ENCODE results near the gene KCNAB1. TPM values are rescaled to one million over a fixed set of nuclear protein-coding genes. Genes with fewer than 3 reads are reported as not detected.
A peak's percentile ranks its signal among the peaks of the same experiment; 100 is the strongest.

Gene KCNAB1
- total RNA-seq, 3 donors from 2014 or later = 0.65 to 13.5 (median 1.2) TPM

DNA sequence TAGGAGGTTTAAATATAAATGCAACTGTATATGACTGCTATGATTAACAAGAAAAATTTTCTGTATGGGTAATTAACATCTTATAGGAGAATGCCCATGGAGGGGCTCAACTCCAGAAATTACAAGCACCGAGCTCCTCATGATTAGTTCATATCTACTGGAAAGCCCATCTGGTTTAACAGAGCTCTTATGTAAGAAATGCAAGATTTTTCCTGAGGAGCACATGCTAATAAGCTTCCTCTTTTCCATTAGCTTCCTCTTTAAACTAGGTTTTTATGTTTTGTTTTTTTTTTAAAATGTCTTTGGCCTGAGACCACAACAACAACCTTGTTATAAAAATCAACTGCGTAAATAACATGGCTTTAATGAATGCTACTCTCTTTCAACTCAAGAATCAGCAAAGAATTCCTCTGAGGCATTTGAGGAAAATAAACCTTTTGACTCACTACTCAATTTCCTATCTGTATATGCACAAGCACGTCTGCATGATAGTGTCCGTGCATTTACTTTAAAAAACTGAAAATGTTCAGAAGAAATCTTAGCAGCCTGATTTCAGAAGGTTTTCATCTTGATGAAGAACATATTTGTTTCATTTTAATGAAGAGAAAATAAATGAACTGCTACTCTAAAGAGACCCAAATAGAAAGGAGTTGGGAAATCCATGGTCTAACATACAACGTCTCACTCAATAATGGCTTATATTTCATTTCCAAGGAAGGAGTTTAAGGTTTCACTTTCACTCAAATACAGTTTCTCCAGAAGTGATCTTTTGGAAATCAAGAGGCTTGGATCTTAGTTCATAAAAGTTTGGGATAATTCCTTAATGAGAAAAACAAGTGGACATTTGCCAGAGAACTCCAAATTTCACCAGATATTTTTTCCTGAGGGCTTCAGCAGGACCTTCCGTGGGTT lies 180.8 kb downstream of the KCNAB1 start:
- TF ChIP-seq, protein P1, sequence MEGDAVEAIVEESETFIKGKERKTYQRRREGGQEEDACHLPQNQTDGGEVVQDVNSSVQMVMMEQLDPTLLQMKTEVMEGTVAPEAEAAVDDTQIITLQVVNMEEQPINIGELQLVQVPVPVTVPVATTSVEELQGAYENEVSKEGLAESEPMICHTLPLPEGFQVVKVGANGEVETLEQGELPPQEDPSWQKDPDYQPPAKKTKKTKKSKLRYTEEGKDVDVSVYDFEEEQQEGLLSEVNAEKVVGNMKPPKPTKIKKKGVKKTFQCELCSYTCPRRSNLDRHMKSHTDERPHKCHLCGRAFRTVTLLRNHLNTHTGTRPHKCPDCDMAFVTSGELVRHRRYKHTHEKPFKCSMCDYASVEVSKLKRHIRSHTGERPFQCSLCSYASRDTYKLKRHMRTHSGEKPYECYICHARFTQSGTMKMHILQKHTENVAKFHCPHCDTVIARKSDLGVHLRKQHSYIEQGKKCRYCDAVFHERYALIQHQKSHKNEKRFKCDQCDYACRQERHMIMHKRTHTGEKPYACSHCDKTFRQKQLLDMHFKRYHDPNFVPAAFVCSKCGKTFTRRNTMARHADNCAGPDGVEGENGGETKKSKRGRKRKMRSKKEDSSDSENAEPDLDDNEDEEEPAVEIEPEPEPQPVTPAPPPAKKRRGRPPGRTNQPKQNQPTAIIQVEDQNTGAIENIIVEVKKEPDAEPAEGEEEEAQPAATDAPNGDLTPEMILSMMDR (IDR thresholded peaks at IDR 0.05) = no peak
- Histone ChIP-seq H3K4me3 (no peak overlapping the region), H3K9me3 (no peaks in the 10 kb centered on the region), H3K4me1 (ENCODE audit: low read depth) (no peaks in the 10 kb centered on the region), H3K36me3 (ENCODE audit: low read depth) (no peaks in the 10 kb centered on the region)
- intact Hi-C loops (cut with DNase I, micrococcal nuclease) = no loop called here
- DNase-seq (no peak), ATAC-seq (no peak)

DNA sequence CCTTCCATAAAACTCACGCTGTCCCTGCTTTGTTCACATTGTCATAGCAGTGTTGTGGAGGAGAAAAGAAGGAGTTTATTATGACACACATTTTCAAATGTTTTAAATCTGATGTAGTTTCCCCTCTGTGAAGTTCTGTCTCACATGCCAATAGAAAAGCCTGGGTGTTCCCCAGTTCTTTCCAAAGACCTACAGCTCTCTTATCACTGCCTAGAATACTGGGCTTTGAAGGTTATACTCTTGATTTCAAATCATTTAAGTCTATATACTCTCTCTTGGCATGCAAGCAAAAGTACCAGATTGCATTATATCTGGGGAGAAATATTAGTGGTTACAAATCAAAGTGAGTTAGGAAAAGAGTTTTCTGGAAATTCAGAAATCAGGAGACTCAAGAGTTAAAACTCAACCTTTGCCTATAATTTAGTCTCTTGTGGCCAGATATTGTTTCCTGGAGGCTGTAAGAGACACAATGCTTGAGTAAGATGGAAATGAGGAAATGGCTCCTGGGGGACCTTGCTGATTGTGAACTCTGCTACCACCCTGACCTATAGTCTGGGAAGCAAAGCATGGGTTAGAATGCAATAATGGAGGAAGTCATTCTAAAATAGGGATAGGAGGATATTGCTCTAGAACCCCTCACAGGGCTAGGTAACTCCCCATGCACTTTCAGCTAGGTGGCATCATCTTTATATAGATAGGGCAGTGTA lies 182.8 kb downstream of the KCNAB1 start:
- TF ChIP-seq, protein P1 (IDR thresholded peaks at IDR 0.05) = no peak
- Histone ChIP-seq H3K4me1 (ENCODE audit: low read depth) (no peaks in the 10 kb centered on the region), H3K4me3 (no peak overlapping the region), H3K36me3 (ENCODE audit: low read depth) (no peaks in the 10 kb centered on the region), H3K9me3 (no peaks in the 10 kb centered on the region)
- intact Hi-C loops (cut with DNase I, micrococcal nuclease) = no loop called here
- no peak for ATAC-seq
- no peak for DNase-seq

DNA sequence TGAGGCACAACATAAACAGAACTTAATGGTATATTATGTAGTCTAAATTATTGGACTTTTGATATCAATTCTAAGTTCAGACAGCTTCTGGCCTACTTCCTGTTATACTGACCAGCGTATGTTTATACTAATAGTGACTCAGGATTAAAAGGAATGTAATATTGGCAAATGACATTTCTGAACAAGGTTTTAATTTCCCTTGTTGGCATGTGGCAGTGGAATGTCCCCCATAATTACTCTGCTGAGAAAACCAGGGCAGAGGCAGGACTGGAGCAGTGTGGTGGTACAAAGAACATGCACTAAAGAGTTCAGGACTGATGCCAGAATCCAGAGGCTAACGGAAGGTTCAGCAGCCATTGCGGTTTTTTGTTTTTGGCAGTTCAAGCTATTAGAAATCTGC lies 184.0 kb downstream of the KCNAB1 start:
- no peak for DNase-seq
- H3K4me1 ChIP-seq (ENCODE audit: low read depth) = no peaks in the 10 kb centered on the region
- no peaks in the 10 kb centered on the region for H3K36me3 ChIP-seq (ENCODE audit: low read depth)
- no peak overlapping the region for H3K4me3 ChIP-seq
- TF ChIP-seq, protein P1 (IDR thresholded peaks at IDR 0.05) = no peak
- ATAC-seq = no peak
- intact Hi-C loops (cut with DNase I, micrococcal nuclease) = no loop called here
- H3K9me3 ChIP-seq = no peaks in the 10 kb centered on the region

DNA sequence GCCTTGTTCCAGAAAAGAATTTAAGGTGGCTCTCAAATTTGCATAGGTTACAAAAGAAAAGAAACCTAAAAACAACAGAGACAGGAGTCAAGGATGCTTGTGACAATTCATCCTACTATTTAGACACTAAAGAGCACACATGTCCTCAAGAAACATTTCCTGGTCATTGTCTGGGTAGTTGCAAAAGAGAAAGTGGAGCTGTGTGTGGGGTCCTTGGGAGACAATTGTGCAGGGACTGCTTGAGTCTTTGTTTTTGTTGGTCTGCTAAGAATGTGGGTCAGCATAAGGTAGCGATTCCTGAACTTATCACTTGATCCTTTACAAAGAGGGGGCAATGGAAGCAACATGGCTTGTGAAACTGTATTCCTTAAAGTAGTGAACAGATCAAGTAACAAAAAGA lies 185.3 kb downstream of the KCNAB1 start:
- H3K4me3 ChIP-seq = no peak overlapping the region

DNA sequence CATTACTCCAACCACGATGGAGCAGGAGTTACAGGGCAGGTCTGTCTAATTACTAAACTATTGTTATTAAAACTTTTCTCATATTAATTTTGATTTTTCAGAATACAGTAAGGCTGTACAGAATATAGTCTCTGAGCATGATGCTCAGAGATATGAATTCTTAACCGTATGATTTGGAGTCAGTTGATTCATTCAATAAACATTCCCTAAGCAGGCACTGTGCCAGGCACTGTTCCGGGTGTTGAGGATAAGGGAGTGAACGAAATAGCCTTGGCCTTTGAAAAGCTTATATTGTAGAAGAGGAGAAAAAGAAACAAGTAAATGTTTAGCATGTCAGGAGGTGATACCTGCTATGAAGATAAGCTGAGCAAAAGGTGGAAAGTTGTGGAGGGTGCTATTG lies 187.3 kb downstream of the KCNAB1 start:
- peak; percentile 47 for ATAC-seq
- DNase-seq = peak in 2 of 3 donors; percentile 44 to 55
- TF ChIP-seq, protein P1 (IDR thresholded peaks at IDR 0.05) = no peak
- intact Hi-C loops (cut with DNase I, micrococcal nuclease) = no loop called here
- Histone ChIP-seq H3K36me3 (ENCODE audit: low read depth) (no peaks in the 10 kb centered on the region), H3K4me1 (ENCODE audit: low read depth) (no peaks in the 10 kb centered on the region), H3K4me3 (no peak overlapping the region), H3K9me3 (no peaks in the 10 kb centered on the region)

More for the DNA sequence above, 185.3 kb downstream of the KCNAB1 start:
- Histone ChIP-seq H3K9me3 (no peaks in the 10 kb centered on the region), H3K36me3 (ENCODE audit: low read depth) (no peaks in the 10 kb centered on the region), H3K4me1 (ENCODE audit: low read depth) (no peaks in the 10 kb centered on the region)
- TF ChIP-seq, protein P1 (IDR thresholded peaks at IDR 0.05) = no peak
- DNase-seq = no peak
- intact Hi-C loops (cut with DNase I, micrococcal nuclease) = no loop called here
- no peak for ATAC-seq

Data from mucosa of descending colon (tissue), 3 donors.